ENCODE results near the gene UBALD1.

Gene UBALD1

DNA sequence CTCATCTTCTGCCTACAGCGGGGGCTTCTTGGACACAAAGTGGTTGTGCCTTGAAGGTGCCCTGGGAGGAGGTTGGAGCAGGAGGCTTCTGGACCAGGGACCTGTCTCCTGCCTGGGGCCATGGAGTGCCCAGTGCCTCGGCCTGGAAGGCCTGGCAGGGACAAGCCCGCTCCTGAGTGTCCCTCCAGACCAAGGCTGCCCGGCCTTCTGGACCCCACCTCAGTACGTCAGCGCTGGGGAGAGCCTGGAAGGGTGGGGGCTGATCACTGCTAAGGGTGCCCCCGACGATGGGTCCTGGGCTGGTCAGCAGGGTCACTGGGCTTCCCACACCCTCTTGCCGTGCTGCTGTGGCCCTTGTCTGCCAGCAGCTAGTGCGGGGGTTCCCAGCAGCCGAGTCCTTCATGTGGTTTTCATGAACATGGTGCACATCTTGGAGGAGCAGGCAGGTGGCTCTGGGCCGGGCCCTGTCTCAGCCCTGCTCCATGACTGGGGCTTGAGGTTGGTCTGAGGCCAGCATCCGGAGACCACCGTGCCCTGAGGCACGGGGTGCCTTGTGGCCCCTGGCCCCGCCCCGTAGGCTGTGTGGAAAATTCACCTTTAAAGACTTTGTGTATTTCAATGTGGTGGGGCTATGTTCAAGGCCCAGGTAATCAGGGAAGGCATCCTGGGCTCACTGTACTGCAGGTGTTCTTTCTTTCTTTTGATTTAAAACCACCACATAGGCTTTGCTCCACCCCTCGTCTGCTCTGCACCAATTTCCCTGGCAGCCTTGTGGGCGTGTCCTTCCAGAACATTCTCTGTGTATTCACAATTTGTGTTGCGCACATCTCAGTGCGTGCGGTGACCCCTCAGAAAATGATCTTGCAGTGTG, 32.3 kb upstream of the UBALD1 start:
- no peak for DNase-seq (ENCODE audit: low read depth)

DNA sequence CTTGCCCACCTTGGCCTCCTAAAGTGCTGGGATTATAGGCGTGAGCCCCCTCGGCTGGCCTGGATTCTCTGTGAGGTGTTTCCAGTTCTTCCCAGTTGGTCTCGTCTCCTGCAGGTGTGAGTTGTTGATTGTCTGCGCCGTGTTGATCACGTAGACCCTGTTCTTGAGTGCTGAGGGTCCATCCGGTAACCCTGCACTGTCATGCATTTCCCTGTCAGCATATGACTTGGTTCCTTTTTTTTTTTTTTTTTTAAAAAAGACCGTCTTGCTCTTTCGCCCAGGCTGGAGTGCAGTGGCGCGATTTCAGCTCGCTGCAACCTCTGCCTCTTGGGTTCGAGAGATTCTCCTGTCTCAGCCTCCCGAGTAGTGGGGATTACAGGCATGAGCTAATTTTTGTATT, 27.2 kb upstream of the UBALD1 start:
- DNase-seq (ENCODE audit: low read depth) = no peak

DNA sequence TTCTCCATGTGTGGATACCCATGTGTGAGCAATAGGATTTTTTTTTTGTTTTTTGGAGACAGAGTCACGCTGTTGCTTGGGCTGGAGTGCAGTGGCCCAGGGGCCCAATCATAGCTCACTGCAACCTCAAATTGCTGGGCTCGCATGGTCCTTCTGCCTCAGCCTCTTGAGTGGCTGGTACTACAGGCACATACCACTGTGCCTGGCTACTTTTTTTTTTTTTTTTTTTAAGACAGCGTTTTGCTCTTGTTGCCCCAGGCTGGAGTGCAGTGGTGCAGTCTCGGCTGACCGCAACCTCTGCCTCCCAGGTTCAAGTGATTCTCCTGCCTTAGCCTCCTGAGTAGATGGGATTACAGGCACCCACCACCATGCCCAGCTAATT, 26.6 kb upstream of the UBALD1 start:
- no peak for DNase-seq (ENCODE audit: low read depth)

DNA sequence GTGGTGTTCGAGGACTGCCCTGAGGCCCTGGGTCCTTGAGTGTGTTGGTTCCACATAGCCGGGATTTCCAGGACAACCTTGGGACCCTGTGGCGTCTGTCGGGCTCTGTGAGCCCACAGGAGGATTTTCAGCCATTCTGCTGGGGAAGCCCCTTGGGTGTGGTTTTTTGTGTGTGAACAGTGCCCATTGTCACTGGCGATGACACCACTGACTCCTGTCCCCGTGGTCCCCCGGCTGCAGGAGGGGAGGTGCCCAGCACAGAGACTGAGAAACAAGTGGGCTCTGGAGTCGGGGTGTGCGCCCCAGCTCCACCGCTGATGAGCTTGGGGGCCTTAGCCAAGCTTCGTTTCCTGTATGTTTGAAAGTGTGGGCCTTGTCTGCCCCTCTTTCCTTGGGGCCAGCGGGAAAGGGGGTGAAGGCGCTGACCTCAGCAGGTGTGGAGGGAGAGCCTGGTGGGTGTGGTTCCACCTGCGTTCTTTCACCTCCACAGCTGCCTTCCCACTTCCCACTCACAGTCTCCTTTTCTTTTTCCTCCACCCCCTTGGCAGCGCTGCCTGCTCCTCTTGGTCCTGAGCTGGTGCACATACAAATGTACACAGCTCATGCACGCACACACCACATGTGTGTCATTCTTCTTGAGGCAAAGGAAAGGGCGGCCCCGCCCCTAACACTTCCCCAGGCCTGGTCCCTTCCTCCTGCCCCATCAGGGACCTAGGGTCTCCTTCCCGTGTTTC, 26.1 kb upstream of the UBALD1 start:
- DNase-seq (ENCODE audit: low read depth) = no peak

DNA sequence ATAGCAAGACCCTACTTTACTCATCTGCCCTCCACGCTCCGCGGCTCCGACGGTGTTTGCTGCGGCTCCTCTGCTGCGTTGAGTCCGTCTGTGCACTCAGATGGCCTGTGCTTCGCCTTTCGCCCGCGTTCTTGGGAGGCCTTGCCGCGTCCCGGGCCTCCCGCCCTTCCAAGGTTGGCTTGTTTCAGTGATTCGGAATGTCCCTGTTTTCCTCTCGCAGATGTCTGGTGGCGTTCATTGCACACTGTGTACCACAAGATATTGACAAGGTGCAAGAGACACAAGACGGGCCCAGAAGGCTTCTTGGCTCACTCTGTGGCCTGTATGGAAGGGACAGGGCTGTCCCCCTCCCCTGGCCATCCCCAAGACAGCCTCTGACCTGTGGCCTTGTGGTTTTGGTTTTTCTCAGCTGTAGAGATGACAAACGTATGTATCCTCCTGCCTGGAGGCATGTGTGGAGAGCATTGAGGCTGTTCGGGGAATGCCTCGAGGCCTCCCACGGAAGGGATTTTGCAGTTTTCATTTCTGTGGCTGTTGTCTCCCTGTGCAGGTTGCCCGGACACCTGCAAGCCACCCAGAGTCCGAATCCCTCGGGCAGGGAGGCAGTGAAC, 25.3 kb upstream of the UBALD1 start:
- no peak for DNase-seq (ENCODE audit: low read depth)

DNA sequence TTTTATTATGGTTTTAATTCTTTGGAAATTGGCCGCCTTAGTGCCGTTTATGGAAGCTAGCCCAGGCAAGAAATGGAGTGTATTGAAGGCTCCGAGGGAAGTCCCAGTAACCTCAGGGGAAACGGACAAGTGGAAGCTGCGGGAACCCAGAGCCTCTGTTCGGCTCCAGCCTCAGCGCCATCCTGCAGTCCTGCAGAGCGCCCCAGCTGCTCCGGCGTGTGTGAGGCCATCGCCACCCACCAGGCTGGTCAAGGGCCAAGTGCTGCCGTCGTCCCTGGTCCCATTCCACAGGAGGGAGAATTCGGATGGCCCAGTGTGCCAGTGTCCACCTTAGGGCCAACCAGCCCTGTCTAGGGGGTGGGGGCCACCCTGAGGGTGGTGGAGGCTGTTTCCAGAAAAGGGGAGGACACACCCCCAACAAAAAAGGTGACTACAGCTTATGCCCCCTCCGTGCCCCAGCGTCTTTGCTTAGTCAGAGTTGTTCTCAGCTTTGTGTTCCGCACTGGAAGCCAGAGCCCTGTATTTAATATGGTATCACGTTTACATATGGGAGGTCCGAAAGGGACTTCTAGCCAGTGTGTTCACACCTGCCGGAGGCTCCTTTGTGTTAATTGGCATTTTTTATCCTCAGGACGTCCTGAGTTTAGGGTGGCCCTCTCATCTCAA, 22.9 kb upstream of the UBALD1 start:
- no peak for DNase-seq (ENCODE audit: low read depth)

DNA sequence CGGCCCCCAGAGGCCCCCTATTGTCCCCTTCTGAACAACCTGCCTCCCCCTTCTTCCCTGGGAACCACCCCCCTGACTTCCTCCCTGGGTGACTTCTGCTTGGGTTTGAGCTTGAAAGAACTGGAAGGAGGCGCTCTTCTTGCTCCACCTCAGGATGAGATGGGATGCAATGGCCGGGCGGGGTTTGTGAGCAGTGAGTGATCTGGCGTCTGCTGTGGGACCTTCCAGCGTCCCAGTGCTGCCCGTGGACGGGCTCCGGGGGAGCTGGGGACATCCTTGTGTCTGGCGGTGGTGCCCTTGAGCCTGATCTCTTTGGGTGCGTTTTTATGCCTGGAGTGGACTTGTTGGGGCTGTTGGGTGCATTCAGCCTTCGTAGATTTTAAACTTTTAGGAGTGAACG, 21.5 kb upstream of the UBALD1 start:
- no peak for DNase-seq (ENCODE audit: low read depth)

DNA sequence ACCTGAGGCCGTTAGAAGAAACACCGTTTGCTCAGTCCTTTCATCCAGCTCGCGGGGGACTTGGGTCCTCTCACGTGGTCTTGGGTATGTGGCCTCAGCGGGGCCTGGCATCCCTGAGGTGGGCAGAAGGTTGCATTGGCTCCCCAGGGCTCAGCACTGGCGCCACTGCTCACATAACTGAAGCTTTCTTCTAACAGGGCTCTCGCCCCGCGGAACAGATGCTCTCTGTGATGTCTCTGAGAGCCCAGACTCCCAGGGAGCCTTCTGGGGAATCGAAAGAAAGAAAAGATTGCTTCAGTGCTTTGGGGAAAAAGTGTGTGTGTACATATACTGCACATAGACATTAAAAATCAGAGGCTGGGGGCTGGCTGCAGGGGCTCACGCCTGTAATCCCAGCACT, 20.1 kb upstream of the UBALD1 start:
- DNase-seq (ENCODE audit: low read depth) = no peak

DNA sequence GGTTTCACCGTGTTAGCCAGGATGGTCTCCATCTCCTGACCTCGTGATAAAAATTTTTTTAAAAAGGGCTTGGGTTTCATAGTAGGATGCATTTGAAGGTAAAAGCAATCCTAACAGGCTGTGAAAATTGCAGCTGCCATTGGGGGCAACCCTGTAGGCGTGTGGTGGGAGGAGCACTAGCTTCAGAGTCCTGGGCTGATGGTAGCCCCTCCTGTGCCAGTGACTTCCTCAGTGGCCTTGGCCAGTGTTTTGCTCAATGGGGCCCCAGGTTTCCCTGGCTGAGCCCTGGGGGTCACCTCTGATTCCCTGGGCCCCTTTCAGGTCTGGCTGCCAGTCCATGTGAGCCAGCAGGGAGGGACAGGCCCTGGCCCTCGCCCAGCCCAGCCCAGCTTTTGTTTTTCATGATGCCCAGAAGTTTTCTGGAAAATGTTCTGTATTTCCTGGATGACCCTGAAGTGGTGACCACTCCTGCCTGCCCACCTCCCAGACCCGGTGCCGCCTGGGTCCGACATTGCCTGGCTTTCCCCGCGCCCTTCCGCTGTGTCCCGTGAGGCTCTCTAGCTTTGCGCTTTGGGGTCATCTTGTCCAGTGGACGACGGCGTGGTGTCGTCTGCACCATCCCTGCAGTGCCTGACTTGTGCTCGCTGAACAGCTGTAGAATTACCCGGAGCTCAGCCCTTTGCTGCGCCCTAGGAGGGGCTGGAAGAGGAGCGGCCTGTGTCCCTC, 19.4 kb upstream of the UBALD1 start:
- DNase-seq (ENCODE audit: low read depth) = no peak

DNA sequence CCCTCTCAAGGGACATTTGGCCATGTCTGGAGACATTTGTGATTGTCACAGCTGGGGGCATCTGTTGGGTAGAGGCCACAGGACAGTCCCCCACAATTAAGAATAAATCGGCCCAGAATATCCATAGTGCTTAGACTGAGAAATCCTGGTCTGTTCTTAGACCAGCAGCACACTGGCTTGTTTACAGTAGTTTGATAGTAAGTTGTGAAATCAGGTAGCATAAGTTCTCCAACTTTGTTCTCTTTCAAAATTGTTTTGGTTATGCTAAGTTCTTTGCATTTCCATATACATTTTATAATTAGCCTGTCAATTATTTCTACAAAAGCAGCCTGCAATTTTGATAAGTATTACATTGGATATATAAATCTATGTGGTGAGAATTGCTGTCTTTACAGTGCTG, 16.8 kb upstream of the UBALD1 start:
- no peak for DNase-seq (ENCODE audit: low read depth)

DNA sequence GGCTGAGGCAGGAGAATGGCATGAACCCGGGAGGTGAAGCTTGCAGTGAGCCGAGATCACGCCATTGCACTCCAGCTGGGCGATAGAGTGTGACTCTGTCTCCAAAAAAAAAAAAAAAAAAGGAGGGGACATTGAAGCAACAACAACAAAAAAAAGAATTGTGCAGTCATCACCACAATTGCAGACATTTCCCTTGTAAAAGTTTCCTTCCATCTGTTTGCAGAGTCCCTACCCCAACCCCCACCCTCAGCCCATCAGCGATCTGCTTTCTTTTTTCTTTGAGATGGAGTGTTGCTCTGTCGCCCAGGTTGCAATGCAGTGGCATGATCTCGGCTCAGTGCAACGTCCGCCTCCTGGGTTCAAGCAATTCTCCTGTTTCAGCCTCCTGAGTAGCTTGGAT, 13.6 kb upstream of the UBALD1 start:
- DNase-seq (ENCODE audit: low read depth) = no peak

DNA sequence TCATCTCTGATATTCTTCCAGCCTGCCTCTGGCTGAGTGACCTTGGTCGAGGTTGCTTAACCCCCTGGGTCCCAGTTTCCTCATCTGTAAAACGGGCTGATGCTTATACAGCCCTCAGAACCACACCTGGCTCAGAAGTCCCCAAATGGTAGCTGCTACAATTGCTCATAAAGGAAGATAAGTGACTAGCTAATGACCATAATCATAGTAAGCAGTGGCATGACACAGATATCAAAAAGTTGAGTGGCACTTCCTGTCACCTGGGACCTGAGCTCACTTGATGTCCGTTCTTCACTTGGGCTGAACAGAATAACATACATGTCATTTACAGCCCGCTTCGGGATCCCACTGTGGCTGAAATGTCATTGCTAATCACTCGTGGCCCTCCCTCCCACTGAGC, 11.7 kb upstream of the UBALD1 start:
- DNase-seq (ENCODE audit: low read depth) = no peak

DNA sequence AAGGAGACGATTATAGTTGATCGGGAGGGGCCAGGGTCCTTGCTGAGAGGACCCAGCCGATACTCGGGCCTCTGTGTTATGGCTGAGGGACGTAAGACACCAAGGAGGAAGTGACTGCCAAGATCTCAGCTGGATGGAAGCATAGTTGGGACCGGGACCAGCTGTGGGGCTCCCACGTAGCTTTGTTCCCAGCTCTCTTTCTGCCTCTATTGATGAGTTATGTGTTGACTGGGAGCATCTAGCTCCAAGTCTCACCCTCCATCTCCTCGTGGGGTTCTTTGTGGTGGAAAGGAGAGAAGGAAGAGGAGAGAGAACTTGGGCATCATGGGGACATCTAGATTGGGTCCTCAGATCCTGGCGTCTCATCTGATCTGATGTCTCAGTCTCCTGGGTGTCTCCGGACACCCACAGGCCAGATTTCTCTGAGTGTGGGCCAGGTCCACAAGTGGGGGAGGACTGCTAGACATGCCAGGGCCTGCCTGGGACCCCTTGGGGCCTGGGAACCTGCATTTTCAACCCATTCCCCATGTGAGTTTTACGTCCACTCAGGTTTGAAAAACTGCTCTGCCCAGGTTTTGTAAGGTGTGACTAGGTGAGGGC, 11.0 kb upstream of the UBALD1 start:
- DNase-seq (ENCODE audit: low read depth) = no peak

DNA sequence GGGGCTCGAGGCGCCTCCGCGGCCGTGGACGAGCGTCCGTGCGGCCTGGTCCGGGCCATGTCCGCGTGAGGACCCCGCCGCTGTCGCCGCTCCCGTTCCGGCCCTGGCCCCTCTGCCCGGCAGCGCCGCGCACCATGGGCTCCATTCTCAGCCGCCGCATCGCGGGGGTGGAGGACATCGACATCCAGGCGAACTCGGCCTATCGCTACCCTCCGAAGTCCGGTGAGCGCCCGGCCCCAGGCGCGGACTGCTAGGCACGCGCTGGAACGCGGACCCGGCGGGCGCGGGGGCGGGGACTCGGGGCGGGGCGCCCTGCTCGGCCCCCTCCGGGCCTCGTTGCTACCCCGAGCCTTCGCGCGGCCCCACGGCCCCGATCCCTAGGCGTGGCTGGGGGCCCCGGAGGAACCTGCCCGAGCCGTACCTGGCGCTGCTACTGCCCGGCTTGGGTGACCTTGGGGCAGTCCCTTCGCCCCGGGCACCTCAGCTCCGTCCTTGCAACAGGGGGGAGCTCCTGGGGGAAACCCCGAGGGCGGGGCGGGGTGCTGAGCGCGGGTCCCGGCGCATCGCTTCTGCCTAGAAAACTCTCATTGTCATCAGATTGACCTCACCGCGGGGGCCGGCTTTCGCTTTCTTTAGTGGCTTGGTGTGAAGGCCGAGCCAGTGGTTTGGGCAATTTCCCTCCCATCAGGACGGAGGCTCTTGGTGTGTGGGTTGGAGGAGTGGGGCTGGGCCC, 10.3 kb upstream of the UBALD1 start:
- no peak for DNase-seq (ENCODE audit: low read depth)

DNA sequence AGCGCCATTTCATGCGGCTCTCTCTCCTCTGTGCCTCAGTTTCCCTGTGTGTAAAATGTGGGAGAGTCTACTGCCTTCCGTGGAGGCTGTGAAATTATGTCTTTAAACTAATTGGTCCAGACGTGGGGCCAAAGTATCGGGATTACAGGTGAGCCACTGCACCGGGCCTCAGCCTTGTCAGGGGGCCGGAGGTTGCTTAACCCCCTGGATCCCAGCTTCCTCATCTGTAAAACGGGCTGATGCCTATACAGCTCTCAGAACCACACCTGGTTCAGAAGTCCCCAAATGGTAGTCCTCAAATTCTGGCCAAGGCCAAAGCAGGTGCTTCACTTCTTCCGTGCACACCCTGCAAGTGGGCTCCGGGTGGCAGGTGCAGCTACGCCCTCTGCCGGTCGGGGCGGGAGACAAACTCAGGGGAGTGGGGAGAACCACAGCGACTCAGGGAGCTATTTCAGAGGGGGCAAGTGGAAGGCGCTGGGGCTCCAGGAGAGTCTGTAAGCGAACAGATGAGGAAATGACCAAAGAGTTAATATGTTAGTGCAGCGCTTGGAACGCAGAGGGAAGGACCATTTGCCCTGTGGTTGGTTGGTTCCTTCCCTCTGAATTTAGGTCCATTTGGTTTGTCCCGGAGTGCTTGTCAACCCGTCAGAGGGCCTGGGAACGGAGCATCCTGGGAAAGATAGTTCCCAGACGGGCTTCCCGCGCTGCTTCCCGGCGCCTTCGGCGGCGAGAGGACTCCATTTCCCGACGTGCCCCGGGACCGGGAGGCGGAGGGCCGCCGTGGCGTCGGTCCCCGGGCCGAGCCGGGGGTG, 9.5 kb upstream of the UBALD1 start, which contains the start of gene MGRN1:
Gene MGRN1, plus strand, starts transcription at position 812 of the 812 bp plus-strand sequence. CDS start 135 bp downstream, outside the sequence.
- peak; percentile 94 for DNase-seq (ENCODE audit: low read depth)

DNA sequence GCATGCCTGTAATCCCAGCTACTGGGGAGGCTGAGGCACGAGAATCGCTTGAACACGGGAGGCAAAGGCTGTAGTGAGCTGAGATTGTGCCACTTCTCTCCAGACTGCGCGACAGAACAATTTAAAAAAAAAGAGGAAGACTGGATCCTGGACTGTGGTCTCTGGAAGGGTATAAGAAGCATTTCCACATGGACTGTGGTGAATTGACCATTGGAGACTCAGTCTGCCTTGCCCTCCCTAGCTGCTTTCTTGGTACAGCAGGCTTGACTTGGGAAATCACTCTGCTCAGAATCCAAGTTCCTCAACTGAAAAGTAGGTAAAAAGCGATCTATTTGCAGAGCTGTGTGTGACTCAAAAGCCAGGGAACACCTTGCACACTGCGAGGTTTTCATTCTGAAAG, 8.9 kb upstream of the UBALD1 start:
- no peak for DNase-seq (ENCODE audit: low read depth)

DNA sequence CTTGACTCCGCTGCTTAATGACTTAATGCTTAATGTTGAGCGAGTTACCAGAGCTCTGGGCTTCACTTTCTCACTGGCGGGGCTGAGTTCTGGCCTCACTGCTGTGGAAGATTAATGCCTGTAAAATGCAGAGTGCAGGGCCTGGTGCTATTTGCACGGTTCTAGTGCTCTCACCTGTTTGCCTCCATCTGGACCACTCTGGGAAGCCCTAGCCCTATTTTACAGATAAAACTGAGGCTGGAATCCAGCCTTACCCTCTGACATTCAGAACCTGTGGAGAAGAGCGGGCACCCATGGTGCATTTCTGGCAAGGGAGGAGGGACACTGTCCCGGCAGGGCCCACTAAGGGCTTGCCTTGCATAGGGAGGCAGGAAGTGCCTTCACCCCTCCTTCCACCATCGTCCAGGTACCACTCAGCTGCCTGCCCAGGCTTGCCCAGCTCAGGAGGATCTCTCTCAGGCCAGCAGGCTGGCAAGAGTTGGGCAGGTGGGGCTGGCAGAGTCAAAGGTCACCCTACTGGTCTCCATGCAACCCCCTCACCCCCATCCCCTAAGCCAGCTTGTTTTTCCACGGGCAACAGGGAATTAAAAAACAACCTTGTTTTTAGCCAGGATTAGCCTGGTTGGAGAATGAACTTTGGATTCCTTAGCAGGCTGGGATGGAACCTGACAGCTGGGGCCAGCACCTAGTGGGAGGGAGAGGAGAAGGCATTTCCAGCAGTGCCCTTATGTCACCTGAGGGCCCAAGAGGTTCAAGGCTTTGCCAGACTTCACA, 4.1 kb upstream of the UBALD1 start:
- DNase-seq (ENCODE audit: low read depth) = no peak

DNA sequence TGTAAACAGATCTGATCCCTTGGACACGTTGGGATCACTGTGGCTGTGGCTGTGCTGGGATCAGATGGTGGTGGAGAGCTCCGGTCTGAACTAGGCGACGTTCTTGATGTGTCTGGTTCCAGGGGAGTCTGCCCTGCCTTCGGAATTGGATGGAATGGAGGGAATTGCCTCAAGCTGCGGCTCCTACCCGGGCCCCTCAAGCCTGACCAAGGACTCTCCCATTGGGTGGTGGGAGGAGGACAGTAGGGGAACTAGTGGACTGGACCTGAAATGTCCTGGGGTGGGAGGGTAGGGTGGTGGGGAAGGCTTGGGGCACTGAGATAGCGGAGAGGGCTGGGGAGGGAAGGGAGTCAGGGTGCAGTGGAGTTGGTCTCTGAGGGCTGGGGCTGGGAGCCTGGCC, 3.2 kb upstream of the UBALD1 start:
- no peak for DNase-seq (ENCODE audit: low read depth)
